Body of pancreas (tissue), 4 donors: Measurements from ENCODE around the gene NACC2. TPM values are rescaled to one million over a fixed set of nuclear protein-coding genes. Genes with fewer than 3 reads are reported as not detected.
A peak's percentile ranks its signal among the peaks of the same experiment; 100 is the strongest.

Source experiments
- ATAC-seq: fragments of 150-250 bp; one replicate; pipeline ENCODE4 v1.9.1; 2016
- DNase-seq, 4 donors: peaks; one replicate each; pipeline ENCODE4 v3.0.0-alpha.2; 2019
- H3K27ac ChIP-seq, 4 donors: fragments of 200-600 bp; sonication (generic); 1 replicate in 3 of 4; 2 replicates in 1 of 4; pipeline versions ENCODE4 v1.5.1 to v1.6.1; 2016 to 2019; ENCODE audit warnings: mild to moderate bottlenecking in 1 of 4, mixed read lengths in 1 of 4, moderate library complexity in 1 of 4
- H3K27me3 ChIP-seq, 2 donors: fragments of 200-600 bp; sonication (generic); one replicate each; pipeline ENCODE4 v1.6.0; 2016; ENCODE audit warnings: mild to moderate bottlenecking in 1 of 2
- H3K36me3 ChIP-seq, 2 donors: fragments of 200-600 bp; sonication (generic); replicated peaks in 1 of 2; 2 replicates each; pipeline ENCODE4 v1.5.1; 2016; ENCODE audit warnings: low read depth in 2 of 2; ENCODE audit not compliant: insufficient read depth in 1 of 2
- H3K4me1 ChIP-seq: fragments of 200-600 bp; sonication (generic); one replicate; pipeline ENCODE4 v1.6.0; 2016
- H3K4me3 ChIP-seq, 2 donors: fragments of 200-600 bp; sonication (generic); 1 replicate in 1 of 2; 2 replicates in 1 of 2; pipeline ENCODE4 v1.5.1; 2016 to 2019
- H3K9me3 ChIP-seq, 3 donors: fragments of 200-600 bp; sonication (generic); 1 replicate in 2 of 3; 2 replicates in 1 of 3; pipeline ENCODE4 v1.5.1; 2016
- POLR2A ChIP-seq, 3 donors: fragments of 450-650 bp; IDR thresholded peaks; one replicate each; pipeline ENCODE4 v1.6.1; 2016; ENCODE audit warnings: antibody characterized with exemption in 3 of 3, mild to moderate bottlenecking in 2 of 3
- WGBS, 2 donors: methylation state at CpG; one replicate each; pipeline ENCODE4 v1.1.5; 2017; 5-methylcytosine and 5-hydroxymethylcytosine counted together
- intact Hi-C: fragments of 100-400 bp; cut with DNase I; formaldehyde crosslinking; loops from one replicate; pipeline ENCODE4 v1.15.1; 2023
- total RNA-seq, 2 donors: library from RNA; depleted of rRNA; stranded (reverse); fragments of >200 nt; gene quantifications; one replicate each; pipeline ENCODE4 v1.1.0, GENCODE V29; 2016
- TF ChIP-seq, protein P1 (sequence below), 7 experiments: fragments of 450-650 bp in 4 of 7; fragments of 200-600 bp in 3 of 7; sonication (generic) in 3 of 7; IDR thresholded peaks; one replicate each; pipeline ENCODE4 v1.5.1; 2016 to 2019; ENCODE audit warnings: antibody characterized with exemption in 7 of 7

Gene NACC2
- total RNA-seq, 2 donors from 2014 or later, result 16.6 to 21.1 TPM

DNA sequence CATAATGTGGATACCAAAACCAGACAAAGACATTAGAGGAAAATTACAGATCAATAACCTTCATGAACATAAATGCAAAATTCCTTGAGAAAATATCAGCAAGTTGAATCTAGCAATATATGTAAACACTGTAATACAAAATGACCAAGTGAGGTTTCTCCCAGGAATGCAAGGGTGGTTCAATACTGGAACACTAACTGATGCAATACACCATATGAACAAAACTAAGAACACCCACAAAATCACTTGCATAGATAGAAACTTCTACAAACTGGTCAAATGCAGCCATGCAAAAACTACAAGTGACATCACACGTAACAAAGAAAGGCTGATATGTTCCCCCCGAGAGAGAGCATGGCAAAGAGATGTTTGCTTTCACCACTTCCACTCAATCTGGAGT, 55.6 kb downstream of the NACC2 start:
- WGBS, 2 donors, result 98 to 100% methylated on average over 2 of the region's 2 CpGs
- no peak for TF ChIP-seq POLR2A (IDR thresholded peaks at IDR 0.05)
- TF ChIP-seq, protein P1, sequence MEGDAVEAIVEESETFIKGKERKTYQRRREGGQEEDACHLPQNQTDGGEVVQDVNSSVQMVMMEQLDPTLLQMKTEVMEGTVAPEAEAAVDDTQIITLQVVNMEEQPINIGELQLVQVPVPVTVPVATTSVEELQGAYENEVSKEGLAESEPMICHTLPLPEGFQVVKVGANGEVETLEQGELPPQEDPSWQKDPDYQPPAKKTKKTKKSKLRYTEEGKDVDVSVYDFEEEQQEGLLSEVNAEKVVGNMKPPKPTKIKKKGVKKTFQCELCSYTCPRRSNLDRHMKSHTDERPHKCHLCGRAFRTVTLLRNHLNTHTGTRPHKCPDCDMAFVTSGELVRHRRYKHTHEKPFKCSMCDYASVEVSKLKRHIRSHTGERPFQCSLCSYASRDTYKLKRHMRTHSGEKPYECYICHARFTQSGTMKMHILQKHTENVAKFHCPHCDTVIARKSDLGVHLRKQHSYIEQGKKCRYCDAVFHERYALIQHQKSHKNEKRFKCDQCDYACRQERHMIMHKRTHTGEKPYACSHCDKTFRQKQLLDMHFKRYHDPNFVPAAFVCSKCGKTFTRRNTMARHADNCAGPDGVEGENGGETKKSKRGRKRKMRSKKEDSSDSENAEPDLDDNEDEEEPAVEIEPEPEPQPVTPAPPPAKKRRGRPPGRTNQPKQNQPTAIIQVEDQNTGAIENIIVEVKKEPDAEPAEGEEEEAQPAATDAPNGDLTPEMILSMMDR (IDR thresholded peaks at IDR 0.05), result no peak
- no peaks in the 10 kb centered on the region for H3K9me3 ChIP-seq
- ATAC-seq, result no peak
- no peaks in the 10 kb centered on the region for H3K27me3 ChIP-seq
- H3K4me1 ChIP-seq, result no peaks in the 10 kb centered on the region
- no peak overlapping the region for H3K4me3 ChIP-seq
- no peak for DNase-seq
- H3K36me3 ChIP-seq, result no peaks in the 10 kb centered on the region
- intact Hi-C loops, result no loop called here
- no peak overlapping the region for H3K27ac ChIP-seq

DNA sequence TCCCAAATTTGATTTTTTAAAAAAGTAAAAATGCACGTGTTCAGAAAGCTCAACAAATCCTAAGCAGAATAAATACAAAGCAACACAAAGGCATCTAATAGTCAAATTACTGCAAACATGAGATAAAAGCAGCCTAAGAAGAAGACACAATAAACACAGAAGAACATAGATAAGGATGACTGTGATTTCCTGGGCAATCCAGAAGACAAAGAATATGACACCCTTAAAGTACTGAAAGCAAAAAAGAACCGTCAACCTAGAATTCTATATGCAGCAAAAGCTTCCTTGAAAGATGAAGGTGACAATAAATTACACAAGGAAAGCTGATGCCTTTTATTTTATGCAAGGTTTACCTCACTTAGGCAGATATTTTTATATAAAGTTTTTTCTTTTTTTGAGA, 58.2 kb downstream of the NACC2 start:
- H3K27me3 ChIP-seq, result no peaks in the 10 kb centered on the region
- WGBS, 2 donors, result 88 to 96% methylated on average over 2 of the region's 2 CpGs
- H3K4me3 ChIP-seq, result no peak overlapping the region
- no peak for DNase-seq
- no peak overlapping the region for H3K27ac ChIP-seq
- H3K9me3 ChIP-seq, result no peaks in the 10 kb centered on the region
- no peak for ATAC-seq
- intact Hi-C loops, result no loop called here
- no peaks in the 10 kb centered on the region for H3K36me3 ChIP-seq
- TF ChIP-seq, protein P1 (IDR thresholded peaks at IDR 0.05), result no peak
- no peak for TF ChIP-seq POLR2A (IDR thresholded peaks at IDR 0.05)
- no peaks in the 10 kb centered on the region for H3K4me1 ChIP-seq

DNA sequence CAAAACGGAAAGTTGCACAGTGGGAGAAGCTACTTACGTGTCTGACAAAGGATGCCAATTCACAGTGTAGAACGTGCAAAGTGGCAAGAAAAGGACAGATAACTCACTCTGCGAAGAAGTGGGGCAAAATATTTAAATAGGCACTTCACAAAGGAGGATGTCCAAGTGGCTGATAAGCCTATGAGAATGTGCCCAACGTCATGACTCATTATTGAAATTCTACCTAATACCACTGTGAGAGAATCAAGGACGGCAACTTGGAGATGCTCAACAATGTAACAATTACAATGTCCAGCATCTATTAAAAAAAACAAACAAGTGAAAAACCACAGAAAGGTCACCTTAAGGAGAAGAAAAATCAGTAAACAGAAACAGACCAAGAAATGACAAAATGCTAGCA, 59.0 kb downstream of the NACC2 start:
- Histone ChIP-seq H3K27me3 (no peaks in the 10 kb centered on the region), H3K9me3 (no peaks in the 10 kb centered on the region), H3K4me3 (no peak overlapping the region), H3K27ac (no peak overlapping the region), H3K4me1 (no peaks in the 10 kb centered on the region), H3K36me3 (no peaks in the 10 kb centered on the region)
- 87 to 89% methylated on average over 6 of the region's 6 CpGs for WGBS, 2 donors
- ATAC-seq (no peak), DNase-seq (no peak)
- TF ChIP-seq, protein P1 (IDR thresholded peaks at IDR 0.05), result no peak
- TF ChIP-seq POLR2A (IDR thresholded peaks at IDR 0.05), result no peak
- intact Hi-C loops, result no loop called here

DNA sequence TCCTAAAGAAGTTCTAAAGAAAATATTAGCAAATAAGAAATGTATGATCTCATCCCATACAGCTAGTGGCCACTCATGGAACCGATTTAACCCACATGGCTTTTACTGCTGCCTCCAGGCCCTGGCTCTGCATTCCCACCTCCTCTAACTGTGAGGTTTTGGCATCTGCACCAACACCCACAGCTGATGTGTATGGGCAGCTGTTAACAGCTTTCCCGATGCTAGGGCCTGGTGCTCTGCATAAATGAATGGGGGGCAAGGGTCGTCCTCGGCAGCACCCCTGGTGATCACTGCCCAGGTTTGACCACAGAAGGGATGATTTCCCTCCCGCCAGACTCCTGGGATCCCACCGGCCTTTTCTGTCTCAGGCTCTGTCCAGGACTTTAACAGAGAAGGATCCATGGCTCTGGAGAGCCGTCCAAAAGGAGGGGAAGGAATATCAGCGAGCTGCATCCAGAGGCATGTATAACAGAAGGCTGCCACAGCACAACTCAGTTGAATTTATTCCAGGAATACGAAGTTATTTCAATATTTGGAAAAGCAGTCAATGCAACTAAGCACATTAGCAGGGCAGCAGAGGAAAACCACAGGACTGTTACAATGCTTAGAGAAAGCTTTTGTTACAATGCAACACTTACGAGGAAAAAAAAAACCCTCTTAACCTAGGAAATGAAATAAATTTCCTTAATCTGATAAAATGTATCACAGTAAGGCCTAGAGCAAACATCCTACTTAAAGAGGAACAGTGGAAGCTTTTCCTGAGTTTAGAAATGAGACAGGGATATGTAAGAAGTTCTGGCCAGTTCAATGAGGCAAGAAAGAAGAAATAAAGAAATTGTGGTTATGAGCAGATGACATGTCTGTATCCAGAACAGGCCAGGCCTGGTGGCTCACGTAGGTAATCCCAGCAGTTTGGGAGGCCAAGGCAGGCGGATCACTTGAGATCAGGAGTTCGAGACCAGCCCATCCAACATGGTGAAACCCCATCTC, 63.1 kb downstream of the NACC2 start:
- Histone ChIP-seq H3K4me3 (no peak overlapping the region), H3K9me3 (no peaks in the 10 kb centered on the region), H3K27ac (no peak overlapping the region), H3K4me1 (no peaks in the 10 kb centered on the region), H3K36me3 (no peaks in the 10 kb centered on the region), H3K27me3 (no peaks in the 10 kb centered on the region)
- WGBS, 2 donors, result 82 to 91% methylated on average over 11 to 13 of the region's 13 CpGs
- ATAC-seq (no peak), DNase-seq (peak in 1 of 4 donors; percentile 1)
- intact Hi-C loops, result no loop called here
- TF ChIP-seq, protein P1 (IDR thresholded peaks at IDR 0.05), result no peak
- no peak for TF ChIP-seq POLR2A (IDR thresholded peaks at IDR 0.05)
